Measurements from ENCODE around the gene FAM20C.

DNA sequence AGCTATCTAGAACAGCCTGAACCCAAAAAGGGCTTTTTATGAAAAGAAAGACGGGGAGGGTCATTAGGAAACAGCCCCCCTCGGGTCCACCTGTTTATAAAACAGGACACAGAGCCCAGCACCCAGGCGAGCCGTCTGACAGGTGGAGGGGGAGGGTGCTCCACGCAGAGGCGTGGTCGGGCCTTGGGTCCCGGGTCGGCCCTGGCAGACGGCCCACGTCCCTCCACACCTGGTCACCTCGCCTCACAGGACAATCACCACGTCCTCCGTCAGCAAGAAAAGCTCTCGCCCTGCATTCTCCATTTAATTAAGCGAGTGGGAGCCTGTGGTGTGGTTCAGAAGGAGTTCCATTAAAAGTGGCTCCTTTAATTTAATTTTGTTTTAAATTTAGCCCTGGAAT is 55.3 kb downstream of the FAM20C start:
- TF ChIP-seq, protein P1, sequence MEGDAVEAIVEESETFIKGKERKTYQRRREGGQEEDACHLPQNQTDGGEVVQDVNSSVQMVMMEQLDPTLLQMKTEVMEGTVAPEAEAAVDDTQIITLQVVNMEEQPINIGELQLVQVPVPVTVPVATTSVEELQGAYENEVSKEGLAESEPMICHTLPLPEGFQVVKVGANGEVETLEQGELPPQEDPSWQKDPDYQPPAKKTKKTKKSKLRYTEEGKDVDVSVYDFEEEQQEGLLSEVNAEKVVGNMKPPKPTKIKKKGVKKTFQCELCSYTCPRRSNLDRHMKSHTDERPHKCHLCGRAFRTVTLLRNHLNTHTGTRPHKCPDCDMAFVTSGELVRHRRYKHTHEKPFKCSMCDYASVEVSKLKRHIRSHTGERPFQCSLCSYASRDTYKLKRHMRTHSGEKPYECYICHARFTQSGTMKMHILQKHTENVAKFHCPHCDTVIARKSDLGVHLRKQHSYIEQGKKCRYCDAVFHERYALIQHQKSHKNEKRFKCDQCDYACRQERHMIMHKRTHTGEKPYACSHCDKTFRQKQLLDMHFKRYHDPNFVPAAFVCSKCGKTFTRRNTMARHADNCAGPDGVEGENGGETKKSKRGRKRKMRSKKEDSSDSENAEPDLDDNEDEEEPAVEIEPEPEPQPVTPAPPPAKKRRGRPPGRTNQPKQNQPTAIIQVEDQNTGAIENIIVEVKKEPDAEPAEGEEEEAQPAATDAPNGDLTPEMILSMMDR (IDR thresholded peaks at IDR 0.05; ENCODE audit: insufficient read depth, low read length) = no peak
- TF ChIP-seq, protein P2, sequence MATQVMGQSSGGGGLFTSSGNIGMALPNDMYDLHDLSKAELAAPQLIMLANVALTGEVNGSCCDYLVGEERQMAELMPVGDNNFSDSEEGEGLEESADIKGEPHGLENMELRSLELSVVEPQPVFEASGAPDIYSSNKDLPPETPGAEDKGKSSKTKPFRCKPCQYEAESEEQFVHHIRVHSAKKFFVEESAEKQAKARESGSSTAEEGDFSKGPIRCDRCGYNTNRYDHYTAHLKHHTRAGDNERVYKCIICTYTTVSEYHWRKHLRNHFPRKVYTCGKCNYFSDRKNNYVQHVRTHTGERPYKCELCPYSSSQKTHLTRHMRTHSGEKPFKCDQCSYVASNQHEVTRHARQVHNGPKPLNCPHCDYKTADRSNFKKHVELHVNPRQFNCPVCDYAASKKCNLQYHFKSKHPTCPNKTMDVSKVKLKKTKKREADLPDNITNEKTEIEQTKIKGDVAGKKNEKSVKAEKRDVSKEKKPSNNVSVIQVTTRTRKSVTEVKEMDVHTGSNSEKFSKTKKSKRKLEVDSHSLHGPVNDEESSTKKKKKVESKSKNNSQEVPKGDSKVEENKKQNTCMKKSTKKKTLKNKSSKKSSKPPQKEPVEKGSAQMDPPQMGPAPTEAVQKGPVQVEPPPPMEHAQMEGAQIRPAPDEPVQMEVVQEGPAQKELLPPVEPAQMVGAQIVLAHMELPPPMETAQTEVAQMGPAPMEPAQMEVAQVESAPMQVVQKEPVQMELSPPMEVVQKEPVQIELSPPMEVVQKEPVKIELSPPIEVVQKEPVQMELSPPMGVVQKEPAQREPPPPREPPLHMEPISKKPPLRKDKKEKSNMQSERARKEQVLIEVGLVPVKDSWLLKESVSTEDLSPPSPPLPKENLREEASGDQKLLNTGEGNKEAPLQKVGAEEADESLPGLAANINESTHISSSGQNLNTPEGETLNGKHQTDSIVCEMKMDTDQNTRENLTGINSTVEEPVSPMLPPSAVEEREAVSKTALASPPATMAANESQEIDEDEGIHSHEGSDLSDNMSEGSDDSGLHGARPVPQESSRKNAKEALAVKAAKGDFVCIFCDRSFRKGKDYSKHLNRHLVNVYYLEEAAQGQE (IDR thresholded peaks at IDR 0.05; ENCODE audit: insufficient replicate concordance, low read depth) = no peak
- TF ChIP-seq GABPA (IDR thresholded peaks at IDR 0.05; ENCODE audit: low read depth) = no peak
- no peak for TF ChIP-seq SPI1 (IDR thresholded peaks at IDR 0.05; ENCODE audit: borderline replicate concordance, low read depth)
- TF ChIP-seq POLR2AphosphoS5 (IDR thresholded peaks at IDR 0.05; ENCODE audit: low read depth) = no peak

Measured in HL-60 (cell line).